Panc1 (cell line): ENCODE measurements around the gene CNOT6L.

Experiments used
- POLR2AphosphoS5 ChIP-seq: IDR thresholded peaks from 2 replicates; pipeline ENCODE4 v1.6.1; 2012; ENCODE audit warnings: mild to moderate bottlenecking, low read depth, low read length, moderate library complexity
- TF ChIP-seq, protein P1 (sequence below): fragments of 450-650 bp; IDR thresholded peaks from 2 replicates; pipeline ENCODE4 v1.5.1; 2017; ENCODE audit warnings: mild to moderate bottlenecking

- TF ChIP-seq POLR2AphosphoS5: no peak
- TF ChIP-seq, protein P1, sequence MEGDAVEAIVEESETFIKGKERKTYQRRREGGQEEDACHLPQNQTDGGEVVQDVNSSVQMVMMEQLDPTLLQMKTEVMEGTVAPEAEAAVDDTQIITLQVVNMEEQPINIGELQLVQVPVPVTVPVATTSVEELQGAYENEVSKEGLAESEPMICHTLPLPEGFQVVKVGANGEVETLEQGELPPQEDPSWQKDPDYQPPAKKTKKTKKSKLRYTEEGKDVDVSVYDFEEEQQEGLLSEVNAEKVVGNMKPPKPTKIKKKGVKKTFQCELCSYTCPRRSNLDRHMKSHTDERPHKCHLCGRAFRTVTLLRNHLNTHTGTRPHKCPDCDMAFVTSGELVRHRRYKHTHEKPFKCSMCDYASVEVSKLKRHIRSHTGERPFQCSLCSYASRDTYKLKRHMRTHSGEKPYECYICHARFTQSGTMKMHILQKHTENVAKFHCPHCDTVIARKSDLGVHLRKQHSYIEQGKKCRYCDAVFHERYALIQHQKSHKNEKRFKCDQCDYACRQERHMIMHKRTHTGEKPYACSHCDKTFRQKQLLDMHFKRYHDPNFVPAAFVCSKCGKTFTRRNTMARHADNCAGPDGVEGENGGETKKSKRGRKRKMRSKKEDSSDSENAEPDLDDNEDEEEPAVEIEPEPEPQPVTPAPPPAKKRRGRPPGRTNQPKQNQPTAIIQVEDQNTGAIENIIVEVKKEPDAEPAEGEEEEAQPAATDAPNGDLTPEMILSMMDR: no peak
Measured at GRCh38 chr4:77843628-77844027, 24.5 kb upstream of the CNOT6L start.
